ENCODE measurements around the gene NSFL1C. TPM values are rescaled to one million over a fixed set of nuclear protein-coding genes. Genes with fewer than 3 reads are reported as not detected.

NSFL1C gene
- total and polyA plus RNA-seq, 9 donors: 28.9 to 82.2 (median 70.3) TPM

GRCh38 chr20:1473246-1474220 lies 6.9 kb upstream of the NSFL1C start:
- Histone ChIP-seq H3K27me3 (ENCODE audit: control insufficient read depth, insufficient read depth, low read length) (peaks cover 2% of the 10 kb centered on the region), H3K36me3 (ENCODE audit: control insufficient read depth, insufficient read depth, low read length) (no peaks in the 10 kb centered on the region), H3K27ac (ENCODE audit: low read length) (no peak overlapping the region), H3K4me1 (ENCODE audit: control insufficient read depth, insufficient read depth, low read length) (peaks cover 2% of the 10 kb centered on the region), H3K9me3 (replicated peaks; ENCODE audit: control insufficient read depth, low read depth, low read length) (no peaks in the 10 kb centered on the region), H3K4me3 (ENCODE audit: low read length) (no peak overlapping the region)
- DNase-seq: no peak
- WGBS (ENCODE audit: insufficient coverage): 84% methylated on average over 9 of the region's 13 CpGs

- Histone ChIP-seq H3K27ac (ENCODE audit: low read length) (no peak overlapping the region), H3K36me3 (ENCODE audit: control insufficient read depth, insufficient read depth, low read length) (no peaks in the 10 kb centered on the region), H3K4me1 (ENCODE audit: control insufficient read depth, insufficient read depth, low read length) (peaks cover 2% of the 10 kb centered on the region), H3K27me3 (ENCODE audit: control insufficient read depth, insufficient read depth, low read length) (peaks cover 2% of the 10 kb centered on the region), H3K9me3 (replicated peaks; ENCODE audit: control insufficient read depth, low read depth, low read length) (no peaks in the 10 kb centered on the region), H3K4me3 (ENCODE audit: low read length) (no peak overlapping the region)
- WGBS (ENCODE audit: insufficient coverage): 66% methylated on average over 6 of the region's 9 CpGs
- peak; percentile 19 for DNase-seq
Measured at GRCh38 chr20:1472556-1473245, 6.1 kb upstream of the NSFL1C start.

GRCh38 chr20:1471242-1471641 lies 4.6 kb upstream of the NSFL1C start:
- Histone ChIP-seq H3K4me3 (ENCODE audit: low read length) (no peak overlapping the region), H3K27ac (ENCODE audit: low read length) (no peak overlapping the region), H3K27me3 (ENCODE audit: control insufficient read depth, insufficient read depth, low read length) (peaks cover 2% of the 10 kb centered on the region), H3K9me3 (replicated peaks; ENCODE audit: control insufficient read depth, low read depth, low read length) (no peaks in the 10 kb centered on the region), H3K36me3 (ENCODE audit: control insufficient read depth, insufficient read depth, low read length) (no peaks in the 10 kb centered on the region), H3K4me1 (ENCODE audit: control insufficient read depth, insufficient read depth, low read length) (peaks cover 6% of the 10 kb centered on the region)
- DNase-seq: no peak
- no CpG with 5 or more reads among the region's 2 CpGs for WGBS (ENCODE audit: insufficient coverage)

- H3K36me3 ChIP-seq (ENCODE audit: control insufficient read depth, insufficient read depth, low read length): peaks cover 1% of the 10 kb centered on the region
- peaks cover 15% of the 10 kb centered on the region for H3K4me1 ChIP-seq (ENCODE audit: control insufficient read depth, insufficient read depth, low read length)
- H3K9me3 ChIP-seq (replicated peaks; ENCODE audit: control insufficient read depth, low read depth, low read length): no peaks in the 10 kb centered on the region
- 36% methylated on average over 8 of the region's 11 CpGs for WGBS (ENCODE audit: insufficient coverage)
- peak; percentile 93 for DNase-seq
- H3K27ac ChIP-seq (ENCODE audit: low read length): no peak overlapping the region
- no peak overlapping the region for H3K4me3 ChIP-seq (ENCODE audit: low read length)
- H3K27me3 ChIP-seq (ENCODE audit: control insufficient read depth, insufficient read depth, low read length): peaks cover 2% of the 10 kb centered on the region
Measured at GRCh38 chr20:1469925-1470571, 3.4 kb upstream of the NSFL1C start.

GRCh38 chr20:1469306-1469905 lies 2.8 kb upstream of the NSFL1C start:
- no peak overlapping the region for H3K27ac ChIP-seq (ENCODE audit: low read length)
- no peak for DNase-seq
- 77% methylated on average over 4 of the region's 9 CpGs for WGBS (ENCODE audit: insufficient coverage)
- no peak overlapping the region for H3K4me3 ChIP-seq (ENCODE audit: low read length)
- H3K27me3 ChIP-seq (ENCODE audit: control insufficient read depth, insufficient read depth, low read length): peaks cover 2% of the 10 kb centered on the region
- H3K36me3 ChIP-seq (ENCODE audit: control insufficient read depth, insufficient read depth, low read length): peaks cover 5% of the 10 kb centered on the region
- H3K4me1 ChIP-seq (ENCODE audit: control insufficient read depth, insufficient read depth, low read length): peaks cover 15% of the 10 kb centered on the region
- no peaks in the 10 kb centered on the region for H3K9me3 ChIP-seq (replicated peaks; ENCODE audit: control insufficient read depth, low read depth, low read length)

- Histone ChIP-seq H3K4me1 (ENCODE audit: control insufficient read depth, insufficient read depth, low read length) (peaks cover 15% of the 10 kb centered on the region), H3K36me3 (ENCODE audit: control insufficient read depth, insufficient read depth, low read length) (peaks cover 12% of the 10 kb centered on the region), H3K4me3 (ENCODE audit: low read length) (no peak overlapping the region), H3K27ac (ENCODE audit: low read length) (peak overlapping the region; percentile 20), H3K27me3 (ENCODE audit: control insufficient read depth, insufficient read depth, low read length) (peaks cover 2% of the 10 kb centered on the region), H3K9me3 (replicated peaks; ENCODE audit: control insufficient read depth, low read depth, low read length) (no peaks in the 10 kb centered on the region)
- WGBS (ENCODE audit: insufficient coverage): 77% methylated on average over 5 of the region's 7 CpGs
- no peak for DNase-seq
Measured at GRCh38 chr20:1468117-1468624, 1.5 kb upstream of the NSFL1C start.

- Histone ChIP-seq H3K27me3 (ENCODE audit: control insufficient read depth, insufficient read depth, low read length) (peaks cover 2% of the 10 kb centered on the region), H3K27ac (ENCODE audit: low read length) (peak overlapping the region; percentile 20), H3K36me3 (ENCODE audit: control insufficient read depth, insufficient read depth, low read length) (peaks cover 15% of the 10 kb centered on the region), H3K4me1 (ENCODE audit: control insufficient read depth, insufficient read depth, low read length) (peaks cover 15% of the 10 kb centered on the region), H3K9me3 (replicated peaks; ENCODE audit: control insufficient read depth, low read depth, low read length) (no peaks in the 10 kb centered on the region), H3K4me3 (ENCODE audit: low read length) (no peak overlapping the region)
- 58% methylated on average over 19 of the region's 22 CpGs for WGBS (ENCODE audit: insufficient coverage)
- DNase-seq: peak; percentile 64
Measured at GRCh38 chr20:1467355-1468116, 887 bp upstream of the NSFL1C start.

- Histone ChIP-seq H3K4me1 (ENCODE audit: control insufficient read depth, insufficient read depth, low read length) (peaks cover 15% of the 10 kb centered on the region), H3K27ac (ENCODE audit: low read length) (peak overlapping the region; percentile 15), H3K27me3 (ENCODE audit: control insufficient read depth, insufficient read depth, low read length) (no peaks in the 10 kb centered on the region), H3K9me3 (replicated peaks; ENCODE audit: control insufficient read depth, low read depth, low read length) (no peaks in the 10 kb centered on the region), H3K36me3 (ENCODE audit: control insufficient read depth, insufficient read depth, low read length) (peaks cover 18% of the 10 kb centered on the region), H3K4me3 (ENCODE audit: low read length) (no peak overlapping the region)
- no peak for DNase-seq
- WGBS (ENCODE audit: insufficient coverage): 13% methylated on average over 3 of the region's 7 CpGs
Measured at GRCh38 chr20:1467082-1467354, 369 bp upstream of the NSFL1C start.

GRCh38 chr20:1465470-1466210 lies 1.0 kb downstream of the NSFL1C start:
- H3K27ac ChIP-seq (ENCODE audit: low read length): peak overlapping the region; percentile 72

More at GRCh38 chr20:1465470-1466210, 1.0 kb downstream of the NSFL1C start:
- Histone ChIP-seq H3K4me1 (ENCODE audit: control insufficient read depth, insufficient read depth, low read length) (peaks cover 15% of the 10 kb centered on the region), H3K27me3 (ENCODE audit: control insufficient read depth, insufficient read depth, low read length) (no peaks in the 10 kb centered on the region), H3K4me3 (ENCODE audit: low read length) (peak overlapping the region; percentile 90), H3K36me3 (ENCODE audit: control insufficient read depth, insufficient read depth, low read length) (peaks cover 26% of the 10 kb centered on the region), H3K9me3 (replicated peaks; ENCODE audit: control insufficient read depth, low read depth, low read length) (no peaks in the 10 kb centered on the region)
- 40% methylated on average over 5 of the region's 12 CpGs for WGBS (ENCODE audit: insufficient coverage)
- no peak for DNase-seq

Measured in muscle of leg (tissue), 11 donors.